ENCODE data around the gene HES7. TPM values are rescaled to one million over a fixed set of nuclear protein-coding genes. Genes with fewer than 3 reads are reported as not detected.
A peak's percentile ranks its signal among the peaks of the same experiment; 100 is the strongest.

Gene HES7
- total and polyA plus RNA-seq, 9 of the 15 experiments (the other 6 are each of a cell fraction or from before 2014, with no cell fraction given): 0.03 to 1.7 (median 0.14) TPM; not detected in 1

DNA sequence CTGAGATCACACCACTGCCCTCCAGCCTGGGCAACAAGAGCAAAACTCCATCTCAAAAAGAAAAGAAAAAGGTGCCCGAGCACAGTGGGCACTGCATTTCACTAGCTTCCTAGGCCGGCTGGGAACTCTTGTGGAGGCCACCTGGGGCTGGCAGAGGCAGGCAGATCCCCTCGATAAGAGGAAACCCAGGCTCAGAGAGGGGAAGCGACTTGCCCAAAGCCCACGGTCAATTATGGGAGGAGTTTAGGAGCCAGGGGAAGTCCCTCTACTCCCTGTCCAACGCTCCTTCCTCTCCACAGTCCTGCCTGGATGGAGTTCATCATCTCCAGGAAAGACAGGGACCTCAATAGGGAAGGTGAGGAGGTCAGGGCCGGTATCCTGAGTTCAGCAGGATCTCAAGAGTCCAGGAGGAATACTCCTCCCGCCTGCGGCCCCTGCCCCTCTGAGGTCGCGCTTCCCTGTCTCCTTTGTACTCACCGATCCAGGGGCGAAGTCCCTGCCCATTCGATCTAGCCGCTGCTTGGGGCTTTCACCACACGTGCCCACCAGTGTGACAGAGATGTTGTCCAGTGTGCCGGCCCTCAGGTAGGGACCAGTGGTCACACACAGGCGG lies 6.4 kb downstream of the HES7 start:
- Histone ChIP-seq H3K4me2 (ENCODE audit: insufficient read depth, low read length) (peak overlapping the region; percentile 98), H3K9ac (ENCODE audit: insufficient read depth in 1 of 2, low read depth in 2 of 2, low read length in 2 of 2) (peak overlapping the region in 1 of 2 experiments; percentile 83; a peak in 2 of 4 replicates), H4K20me1 (replicated peaks; ENCODE audit: control insufficient read depth, insufficient read depth, low read length) (peaks cover 8% of the 10 kb centered on the region; the same call in 1 of the 2 replicates), H3K4me1 (replicated peaks in 1 of 2; ENCODE audit: control insufficient read depth in 2 of 2, insufficient read depth in 2 of 2, low read length in 2 of 2) (peaks cover 14 to 28% of the 10 kb centered on the region in 2 experiments; a peak in 4 of 5 replicates), H3K9me1 (ENCODE audit: control insufficient read depth, insufficient read depth, low read length) (no peaks in the 10 kb centered on the region), H3K27ac (ENCODE audit: extremely low read depth, low read depth, low read length) (no peak overlapping the region), H3K36me3 (ENCODE audit: control insufficient read depth, insufficient read depth, low read length) (no peaks in the 10 kb centered on the region), H3K79me2 (ENCODE audit: control insufficient read depth, insufficient read depth, low read length) (no peaks in the 10 kb centered on the region), H3K27me3 (ENCODE audit: control insufficient read depth in 2 of 2, insufficient read depth in 2 of 2, low read length in 2 of 2) (peaks cover 14 to 37% of the 10 kb centered on the region in 2 experiments), H3K4me3 (no peak overlapping the region), H3K9me3 (replicated peaks; ENCODE audit: control insufficient read depth, insufficient read depth, low read depth, low read length) (no peaks in the 10 kb centered on the region), H2AFZ (ENCODE audit: low read depth, low read length) (no peak overlapping the region)
- ChIA-PET CTCF (ENCODE audit: low intra/inter-chr PET ratio) (interaction anchor here (0.6 to 2.4 kb wide), 3 partner anchors 38 to 277 kb away, joined by 3 to 9 read pairs (median 3); no protein-coding TSS in a partner anchor), POLR2A (no interaction called here)
- ATAC-seq (no peak), DNase-seq (ENCODE audit: extremely low read depth in 1 of 4, low spot score in 3 of 4) (no peak), FAIRE-seq (no peak)
- TF ChIP-seq NR2F6 (CRISPR knock-in tag; IDR thresholded peaks at IDR 0.05): no peak
- no peak for TF ChIP-seq PCBP2 (IDR thresholded peaks at IDR 0.05; ENCODE audit: low read depth, low read length, poor library complexity, severe bottlenecking)
- no peak for TF ChIP-seq SIX5 (IDR thresholded peaks at IDR 0.05; ENCODE audit: borderline replicate concordance in 1 of 2, insufficient read depth in 1 of 2, low read depth in 1 of 2, low read length in 2 of 2)
- TF ChIP-seq ZNF184 (CRISPR knock-in tag; IDR thresholded peaks at IDR 0.05): no peak
- no peak for TF ChIP-seq ZNF589 (CRISPR knock-in tag; IDR thresholded peaks at IDR 0.05; ENCODE audit: low read depth)
- TF ChIP-seq MTA2 (IDR thresholded peaks at IDR 0.05; ENCODE audit: low read depth): no peak
- no peak for TF ChIP-seq EHMT2 (IDR thresholded peaks at IDR 0.05)
- TF ChIP-seq RBFOX2 (IDR thresholded peaks at IDR 0.05; ENCODE audit: low read depth, low read length): no peak
- TF ChIP-seq POLR2G (IDR thresholded peaks at IDR 0.05; ENCODE audit: low read depth, low read length): no peak
- TF ChIP-seq NCOA2 (IDR thresholded peaks at IDR 0.05; ENCODE audit: partially characterized antibody in 2 of 2): no peak
- no peak for TF ChIP-seq TAF15 (IDR thresholded peaks at IDR 0.05; ENCODE audit: low read depth, low read length)
- no peak for TF ChIP-seq ZNF764 (CRISPR knock-in tag; IDR thresholded peaks at IDR 0.05; ENCODE audit: low read depth)
- no peak for TF ChIP-seq ZNF347 (CRISPR knock-in tag; IDR thresholded peaks at IDR 0.05; ENCODE audit: low read depth)
- no peak for TF ChIP-seq MCM3 (IDR thresholded peaks at IDR 0.05)
- TF ChIP-seq, protein P1, sequence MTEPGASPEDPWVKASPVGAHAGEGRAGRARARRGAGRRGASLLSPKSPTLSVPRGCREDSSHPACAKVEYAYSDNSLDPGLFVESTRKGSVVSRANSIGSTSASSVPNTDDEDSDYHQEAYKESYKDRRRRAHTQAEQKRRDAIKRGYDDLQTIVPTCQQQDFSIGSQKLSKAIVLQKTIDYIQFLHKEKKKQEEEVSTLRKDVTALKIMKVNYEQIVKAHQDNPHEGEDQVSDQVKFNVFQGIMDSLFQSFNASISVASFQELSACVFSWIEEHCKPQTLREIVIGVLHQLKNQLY (CRISPR knock-in tag; conservative IDR thresholded peaks at IDR 0.05): no peak
- TF ChIP-seq PPARD (CRISPR knock-in tag; IDR thresholded peaks at IDR 0.05): no peak
- 27% methylated on average over 10 of the region's 18 CpGs for WGBS (ENCODE audit: insufficient coverage, low coverage, missing lambda C conversion rate)
- intact Hi-C loops (cut with micrococcal nuclease): no loop called here
- BruUV-seq (replicated peaks): no TSS peak
- in situ Hi-C loops (cut with MboI): no loop called here

All from K562 (cell line).